Activated CD4-positive, alpha-beta T cell treated with anti-CD3 and anti-CD28 coated beads for 36 hours (primary cell): ENCODE results near the gene UBE2U. TPM values are rescaled to one million over a fixed set of nuclear protein-coding genes. Genes with fewer than 3 reads are reported as not detected.

Source experiments
- ATAC-seq: fragments of 200-7000 bp; cut with Tn5 transposase; one replicate; pipeline ENCODE4 v1.10.0; 2021; ENCODE audit warnings: mild to moderate bottlenecking, moderate library complexity
- CTCF ChIA-PET: fragments of 350-600 bp; sonication (Branson Sonifier 250); formaldehyde crosslinking; loops from one replicate; lab custom pipeline; 2021; ENCODE audit warnings: antibody characterized with exemption; lab: Charles Lee
- POLR2A ChIA-PET: fragments of 350-600 bp; sonication (Branson Sonifier 250); formaldehyde crosslinking; loops from one replicate; lab custom pipeline; 2021; ENCODE audit warnings: antibody characterized with exemption, inconsistent platforms; lab: Charles Lee
- DNase-seq: peaks from one replicate; pipeline ENCODE4 v3.0.0-alpha.2; 2020
- H3K27ac Mint-ChIP-seq: one replicate; pipeline ENCODE4 v1.8.0; 2021; ENCODE audit warnings: mixed read lengths
- H3K27me3 Mint-ChIP-seq: one replicate; pipeline ENCODE4 v1.8.0; 2021; ENCODE audit warnings: mixed read lengths
- H3K36me3 Mint-ChIP-seq: one replicate; pipeline ENCODE4 v1.8.0; 2021; ENCODE audit warnings: low read depth, mixed read lengths
- H3K4me1 Mint-ChIP-seq: one replicate; pipeline ENCODE4 v1.8.0; 2021; ENCODE audit warnings: mixed read lengths
- H3K4me3 Mint-ChIP-seq: one replicate; pipeline ENCODE4 v1.8.0; 2021; ENCODE audit warnings: mild to moderate bottlenecking, moderate library complexity, mixed read lengths
- H3K9me3 Mint-ChIP-seq: one replicate; pipeline ENCODE4 v1.8.0; 2021; ENCODE audit warnings: low read depth, mixed read lengths
- intact Hi-C, 2 experiments: fragments of 100-400 bp; cut with DNase I in 1 of 2; cut with micrococcal nuclease in 1 of 2; formaldehyde crosslinking; loops; one replicate each; pipeline versions ENCODE4 v1.14.2 to v1.15.1; 2022 to 2024; cut with DNase I, micrococcal nuclease
- total RNA-seq, 2 experiments: library from RNA; stranded (reverse); gene quantifications; one replicate each; pipeline ENCODE4 v1.2.3, GENCODE V29; 2021

UBE2U gene
- total RNA-seq, 2 experiments from 2014 or later = not detected

DNA sequence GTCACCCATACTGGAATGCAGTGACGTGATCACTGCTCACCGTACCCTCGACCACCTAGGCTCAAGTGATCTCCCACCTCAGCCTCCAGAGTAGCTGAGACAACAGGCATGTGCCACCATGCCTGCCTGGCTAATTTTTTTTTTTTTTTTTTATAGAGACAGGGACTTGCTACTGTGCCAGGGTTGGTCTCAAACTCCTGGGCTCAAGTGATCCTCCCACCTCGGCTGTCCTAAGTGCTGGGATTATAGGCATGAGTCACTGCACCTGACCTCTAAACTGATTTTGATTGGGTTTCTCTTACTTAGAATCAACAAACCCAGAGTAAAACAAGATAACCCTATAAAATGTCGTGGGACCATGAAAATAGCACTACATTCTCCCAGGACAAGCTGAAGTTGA, 112.0 kb downstream of the UBE2U start:
- DNase-seq = no peak
- intact Hi-C loops = no loop called here
- POLR2A ChIA-PET = no interaction called here
- CTCF ChIA-PET = no interaction called here
- Mint-ChIP-seq H3K27me3 (peaks cover 10% of the 10 kb centered on the region), H3K4me1 (no peaks in the 10 kb centered on the region), H3K4me3 (no peak overlapping the region), H3K27ac (no peak overlapping the region), H3K9me3 (no peaks in the 10 kb centered on the region), H3K36me3 (no peaks in the 10 kb centered on the region)
- ATAC-seq = no peak
